Neural progenitor cell (in vitro differentiated cells): ENCODE results near the gene ZNF397.

ENCODE experiments used
- EZH2 ChIP-seq: fragments of 200-600 bp; sonication (generic); IDR thresholded peaks from 2 replicates; pipeline ENCODE4 v1.6.1; 2017; ENCODE audit warnings: antibody characterized with exemption, mild to moderate bottlenecking, moderate library complexity
- EZH2phosphoT487 ChIP-seq: fragments of 200-600 bp; sonication (generic); IDR thresholded peaks from 2 replicates; pipeline ENCODE4 v1.6.1; 2017; ENCODE audit warnings: antibody characterized with exemption
- TF ChIP-seq, protein P1 (sequence below): fragments of 200-600 bp; sonication (generic); IDR thresholded peaks from 2 replicates; pipeline ENCODE4 v1.5.1; 2017; ENCODE audit warnings: antibody characterized with exemption, mild to moderate bottlenecking

DNA sequence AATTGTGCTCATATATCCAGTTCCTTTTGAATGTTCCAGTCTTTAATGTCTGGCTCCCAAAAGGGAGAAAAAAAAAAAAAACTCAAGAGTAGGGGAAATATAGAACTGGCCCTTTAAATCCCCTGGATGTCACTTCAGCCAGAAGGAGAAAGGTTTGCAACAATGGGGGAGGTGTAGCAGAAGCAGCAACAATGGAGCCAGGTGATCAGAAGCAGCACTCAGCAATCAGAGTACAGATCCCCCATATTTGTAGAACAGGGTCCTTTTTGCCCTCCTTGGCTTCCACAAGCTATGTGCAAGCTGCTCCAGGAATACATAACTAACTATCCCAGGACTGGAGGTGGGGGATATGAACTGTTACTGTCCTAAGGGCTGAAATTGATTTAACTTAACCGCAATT, 25.8 kb upstream of the ZNF397 start:
- TF ChIP-seq, protein P1, sequence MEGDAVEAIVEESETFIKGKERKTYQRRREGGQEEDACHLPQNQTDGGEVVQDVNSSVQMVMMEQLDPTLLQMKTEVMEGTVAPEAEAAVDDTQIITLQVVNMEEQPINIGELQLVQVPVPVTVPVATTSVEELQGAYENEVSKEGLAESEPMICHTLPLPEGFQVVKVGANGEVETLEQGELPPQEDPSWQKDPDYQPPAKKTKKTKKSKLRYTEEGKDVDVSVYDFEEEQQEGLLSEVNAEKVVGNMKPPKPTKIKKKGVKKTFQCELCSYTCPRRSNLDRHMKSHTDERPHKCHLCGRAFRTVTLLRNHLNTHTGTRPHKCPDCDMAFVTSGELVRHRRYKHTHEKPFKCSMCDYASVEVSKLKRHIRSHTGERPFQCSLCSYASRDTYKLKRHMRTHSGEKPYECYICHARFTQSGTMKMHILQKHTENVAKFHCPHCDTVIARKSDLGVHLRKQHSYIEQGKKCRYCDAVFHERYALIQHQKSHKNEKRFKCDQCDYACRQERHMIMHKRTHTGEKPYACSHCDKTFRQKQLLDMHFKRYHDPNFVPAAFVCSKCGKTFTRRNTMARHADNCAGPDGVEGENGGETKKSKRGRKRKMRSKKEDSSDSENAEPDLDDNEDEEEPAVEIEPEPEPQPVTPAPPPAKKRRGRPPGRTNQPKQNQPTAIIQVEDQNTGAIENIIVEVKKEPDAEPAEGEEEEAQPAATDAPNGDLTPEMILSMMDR = no peak
- TF ChIP-seq EZH2phosphoT487 = no peak
- TF ChIP-seq EZH2 = no peak
